ENCODE results near the gene CREB3. TPM values are rescaled to one million over a fixed set of nuclear protein-coding genes. Genes with fewer than 3 reads are reported as not detected.

CREB3 gene
- total RNA-seq, 1 donor from 2014 or later = 16.9 TPM

- TF ChIP-seq CTCF (IDR thresholded peaks at IDR 0.05) = no peak
- Mint-ChIP-seq H3K36me3 (ENCODE audit: low read depth) (peaks cover 92% of the 10 kb centered on the region), H3K9me3 (no peaks in the 10 kb centered on the region)
Observed at GRCh38 chr9:35740243-35740642, 7.8 kb downstream of the CREB3 start.

GRCh38 chr9:35741740-35742139, 9.3 kb downstream of the CREB3 start:
- ChIA-PET CTCF (no interaction called here), POLR2A (interaction anchor here (0.6 to 1.7 kb wide), 3 partner anchors 10 to 95 kb away, joined by 3 to 8 read pairs (median 3); partner anchors contain the start of genes CREB3 and TLN1)
- Mint-ChIP-seq H3K36me3 (ENCODE audit: low read depth) (peaks cover 85% of the 10 kb centered on the region), H3K27ac (no peak overlapping the region), H3K27me3 (no peaks in the 10 kb centered on the region), H3K4me1 (peaks cover 17% of the 10 kb centered on the region), H3K9me3 (no peaks in the 10 kb centered on the region), H3K4me3 (no peak overlapping the region)
- ATAC-seq (ENCODE audit: low read depth) = no peak
- intact Hi-C loops (cut with micrococcal nuclease) = no loop called here
- TF ChIP-seq CTCF (IDR thresholded peaks at IDR 0.05) = no peak
- DNase-seq = no peak

More at GRCh38 chr9:35740243-35740642, 7.8 kb downstream of the CREB3 start:
- CTCF ChIA-PET = interaction anchor here (1.2 to 1.3 kb wide), 2 partner anchors 14 to 75 kb away, joined by 3 read pairs; no protein-coding TSS in a partner anchor
- ATAC-seq (ENCODE audit: low read depth) (no peak), DNase-seq (no peak)
- Mint-ChIP-seq H3K4me1 (peaks cover 6% of the 10 kb centered on the region), H3K4me3 (no peak overlapping the region), H3K27me3 (no peaks in the 10 kb centered on the region), H3K27ac (no peak overlapping the region)
- POLR2A ChIA-PET = interaction anchor here (1.7 to 6.6 kb wide), 2 partner anchors 8 to 9 kb away, joined by 8 to 32 read pairs; partner anchors contain the start of genes CREB3, GBA2, RGP1 and TLN1
- intact Hi-C loops (cut with micrococcal nuclease) = no loop called here

GRCh38 chr9:35743452-35743851, 11.0 kb downstream of the CREB3 start:
- no peak for DNase-seq
- TF ChIP-seq CTCF (IDR thresholded peaks at IDR 0.05) = no peak
- peaks cover 68% of the 10 kb centered on the region for H3K36me3 Mint-ChIP-seq (ENCODE audit: low read depth)

GRCh38 chr9:35743880-35744518, 11.5 kb downstream of the CREB3 start:
- ChIA-PET CTCF (interaction anchor here (0.7 to 1.0 kb wide), 2 partner anchors 9 to 13 kb away, joined by 3 to 4 read pairs; no protein-coding TSS in a partner anchor), POLR2A (interaction anchor here (0.5 to 6.2 kb wide), 4 partner anchors 12 to 130 kb away, joined by 3 to 67 read pairs (median 6); partner anchors contain the start of genes CREB3 and TLN1)
- Mint-ChIP-seq H3K27me3 (no peaks in the 10 kb centered on the region), H3K4me3 (no peak overlapping the region), H3K36me3 (ENCODE audit: low read depth) (peaks cover 62% of the 10 kb centered on the region), H3K27ac (no peak overlapping the region), H3K4me1 (peaks cover 33% of the 10 kb centered on the region), H3K9me3 (no peaks in the 10 kb centered on the region)
- DNase-seq (no peak), ATAC-seq (ENCODE audit: low read depth) (no peak)
- TF ChIP-seq CTCF (IDR thresholded peaks at IDR 0.05) = no peak
- intact Hi-C loops (cut with micrococcal nuclease) = no loop called here

More at GRCh38 chr9:35743452-35743851, 11.0 kb downstream of the CREB3 start:
- H3K4me1 Mint-ChIP-seq = peaks cover 33% of the 10 kb centered on the region
- intact Hi-C loops (cut with micrococcal nuclease) = no loop called here
- CTCF ChIA-PET = interaction anchor here (0.7 to 1.0 kb wide), 2 partner anchors 9 to 13 kb away, joined by 3 to 4 read pairs; no protein-coding TSS in a partner anchor
- POLR2A ChIA-PET = interaction anchor here (0.5 to 1.6 kb wide), 2 partner anchors 11 to 31 kb away, joined by 3 to 7 read pairs; partner anchors contain the start of genes CREB3 and TLN1
- ATAC-seq (ENCODE audit: low read depth) = no peak
- no peaks in the 10 kb centered on the region for H3K9me3 Mint-ChIP-seq
- no peak overlapping the region for H3K4me3 Mint-ChIP-seq
- H3K27me3 Mint-ChIP-seq = no peaks in the 10 kb centered on the region
- H3K27ac Mint-ChIP-seq = no peak overlapping the region

GRCh38 chr9:35745569-35745968, 13.1 kb downstream of the CREB3 start:
- DNase-seq (no peak), ATAC-seq (ENCODE audit: low read depth) (no peak)
- peaks cover 45% of the 10 kb centered on the region for H3K4me1 Mint-ChIP-seq
- H3K9me3 Mint-ChIP-seq = no peaks in the 10 kb centered on the region
- peaks cover 57% of the 10 kb centered on the region for H3K36me3 Mint-ChIP-seq (ENCODE audit: low read depth)
- intact Hi-C loops (cut with micrococcal nuclease) = loop anchor here (5.0 kb wide), 1 partner anchor 98 kb away; no protein-coding TSS in a partner anchor
- H3K4me3 Mint-ChIP-seq = no peak overlapping the region
- H3K27ac Mint-ChIP-seq = no peak overlapping the region
- no peak for TF ChIP-seq CTCF (IDR thresholded peaks at IDR 0.05)
- H3K27me3 Mint-ChIP-seq = no peaks in the 10 kb centered on the region
- ChIA-PET POLR2A (interaction anchor here (0.6 to 6.2 kb wide), 6 partner anchors 11 to 961 kb away, joined by 3 to 67 read pairs (median 5); partner anchors contain the start of genes CREB3 and TLN1), CTCF (interaction anchor here (6.0 kb wide), 1 partner anchor 10 kb away, joined by 51 read pairs; no protein-coding TSS in a partner anchor)

Measured in activated B cell treated with CpG ODN at 0.5 μM for 24 hours (primary cell).